Natural killer cell (primary cell): ENCODE results near the gene ABHD14A. TPM values are rescaled to one million over a fixed set of nuclear protein-coding genes. Genes with fewer than 3 reads are reported as not detected.

Source experiments
- ATAC-seq, 3 donors: fragments of 150-1000 bp in 2 of 3; fragments of 200-7000 bp in 1 of 3; cut with Tn5 transposase; 1 replicate in 1 of 3; 2 replicates in 2 of 3; pipeline ENCODE4 v1.10.0; 2021; ENCODE audit warnings: mild to moderate bottlenecking in 2 of 3, moderate library complexity in 2 of 3
- DNase-seq, 2 donors: peaks; one replicate each; pipeline versions ENCODE4 v3.0.0 to v3.0.0-alpha.2; 2013 to 2021; ENCODE audit warnings: mixed read lengths in 1 of 2
- H3K27ac ChIP-seq: one replicate; pipeline ENCODE4 v1.5.1; 2013; ENCODE audit warnings: mild to moderate bottlenecking, low read length
- H3K27me3 ChIP-seq: one replicate; pipeline ENCODE4 v1.6.1; 2013; ENCODE audit warnings: low read length; ENCODE audit not compliant: control insufficient read depth, insufficient read depth
- H3K36me3 ChIP-seq: one replicate; pipeline ENCODE4 v1.6.1; 2013; ENCODE audit warnings: low read length; ENCODE audit not compliant: control insufficient read depth, insufficient read depth
- H3K4me1 ChIP-seq: one replicate; pipeline ENCODE4 v1.6.1; 2013; ENCODE audit warnings: low read length; ENCODE audit not compliant: control insufficient read depth, insufficient read depth
- H3K4me3 ChIP-seq: one replicate; pipeline ENCODE4 v1.5.1; 2013; ENCODE audit warnings: low read length
- H3K9me3 ChIP-seq: one replicate; pipeline ENCODE4 v1.6.1; 2013; ENCODE audit warnings: low read length; ENCODE audit not compliant: control insufficient read depth, insufficient read depth
- H3K27ac Mint-ChIP-seq, 2 donors: one replicate each; pipeline ENCODE4 v1.8.0; 2022; ENCODE audit warnings: mild to moderate bottlenecking in 2 of 2, mixed read lengths in 2 of 2, moderate library complexity in 1 of 2
- H3K27me3 Mint-ChIP-seq, 2 donors: one replicate each; pipeline ENCODE4 v1.8.0; 2022; ENCODE audit warnings: low read depth in 2 of 2, mixed read lengths in 2 of 2
- H3K36me3 Mint-ChIP-seq: one replicate; pipeline ENCODE4 v1.8.0; 2022; ENCODE audit warnings: mixed read lengths
- H3K4me1 Mint-ChIP-seq, 2 donors: one replicate each; pipeline ENCODE4 v1.8.0; 2022; ENCODE audit warnings: mixed read lengths in 2 of 2
- H3K4me3 Mint-ChIP-seq: one replicate; pipeline ENCODE4 v1.8.0; 2022; ENCODE audit warnings: mild to moderate bottlenecking, moderate library complexity, mixed read lengths
- H3K9me3 Mint-ChIP-seq, 2 donors: one replicate each; pipeline ENCODE4 v1.8.0; 2022; ENCODE audit warnings: mixed read lengths in 2 of 2
- CTCF ChIP-seq: fragments of 200-600 bp; IDR thresholded peaks from one replicate; pipeline ENCODE4 v1.8.0; 2022; ENCODE audit warnings: antibody characterized with exemption
- WGBS: methylation state at CpG from one replicate; pipeline ENCODE4 v1.1.7; 2013; ENCODE audit warnings: missing lambda C conversion rate; ENCODE audit not compliant: insufficient coverage; 5-methylcytosine and 5-hydroxymethylcytosine counted together
- intact Hi-C: fragments of 100-400 bp; cut with micrococcal nuclease; formaldehyde crosslinking; loops from one replicate; pipeline ENCODE4 v1.14.2; 2022
- total RNA-seq, 4 donors: library from RNA; stranded (reverse); fragments of 120-200 nt in 1 of 4; gene quantifications; one replicate each; pipeline versions ENCODE4 v1.2.3 to v1.2.4, GENCODE V29; 2013 to 2022

ABHD14A gene
- total RNA-seq, 3 donors from 2014 or later (not counting 1 experiment from before 2014, with no cell fraction given): 12.0 to 14.7 (median 13.4) TPM

GRCh38 chr3:51997935-51998596, 23.2 kb downstream of the ABHD14A start:
- H3K4me1 ChIP-seq: peaks cover 30% of the 10 kb centered on the region
- no peak for TF ChIP-seq CTCF
- no peak overlapping the region for H3K4me3 ChIP-seq
- intact Hi-C loops: no loop called here
- DNase-seq (no peak), ATAC-seq (no peak)
- no peaks in the 10 kb centered on the region for H3K9me3 ChIP-seq
- Mint-ChIP-seq H3K9me3 (no peaks in the 10 kb centered on the region), H3K4me3 (no peak overlapping the region), H3K27me3 (peaks cover 0 to 4% of the 10 kb centered on the region in 2 donors), H3K36me3 (no peaks in the 10 kb centered on the region), H3K27ac (no peak overlapping the region), H3K4me1 (peaks cover 18 to 35% of the 10 kb centered on the region in 2 donors)
- H3K27ac ChIP-seq: no peak overlapping the region
- no peaks in the 10 kb centered on the region for H3K27me3 ChIP-seq
- peaks cover 15% of the 10 kb centered on the region for H3K36me3 ChIP-seq
- WGBS: 92% methylated on average over 6 of the region's 7 CpGs

GRCh38 chr3:51998774-51999173, 23.9 kb downstream of the ABHD14A start:
- H3K27ac ChIP-seq: no peak overlapping the region
- Mint-ChIP-seq H3K4me1 (peaks cover 18 to 30% of the 10 kb centered on the region in 2 donors), H3K9me3 (no peaks in the 10 kb centered on the region), H3K36me3 (no peaks in the 10 kb centered on the region), H3K27ac (no peak overlapping the region), H3K27me3 (peaks cover 0 to 4% of the 10 kb centered on the region in 2 donors), H3K4me3 (no peak overlapping the region)
- ATAC-seq (no peak), DNase-seq (no peak)
- no peak overlapping the region for H3K4me3 ChIP-seq
- H3K4me1 ChIP-seq: peaks cover 30% of the 10 kb centered on the region
- no peaks in the 10 kb centered on the region for H3K27me3 ChIP-seq
- 91% methylated on average over 7 of the region's 7 CpGs for WGBS
- TF ChIP-seq CTCF: no peak
- peaks cover 10% of the 10 kb centered on the region for H3K36me3 ChIP-seq
- H3K9me3 ChIP-seq: no peaks in the 10 kb centered on the region
- intact Hi-C loops: no loop called here

- no peak overlapping the region for H3K27ac Mint-ChIP-seq
- H3K4me1 ChIP-seq: peaks cover 21% of the 10 kb centered on the region
- peaks cover 11 to 20% of the 10 kb centered on the region in 2 donors for H3K4me1 Mint-ChIP-seq
- intact Hi-C loops: loop anchor here (5.0 kb wide), 2 partner anchors 52 to 337 kb away; no protein-coding TSS in a partner anchor
- H3K36me3 Mint-ChIP-seq: no peaks in the 10 kb centered on the region
- no peak for TF ChIP-seq CTCF
- no peak overlapping the region for H3K27ac ChIP-seq
- DNase-seq (no peak), ATAC-seq (no peak)
- H3K27me3 Mint-ChIP-seq: peaks cover 0 to 4% of the 10 kb centered on the region in 2 donors
- 100% methylated on average over 2 of the region's 2 CpGs for WGBS
- no peaks in the 10 kb centered on the region for H3K27me3 ChIP-seq
- peaks cover under 1% of the 10 kb centered on the region for H3K36me3 ChIP-seq
- H3K4me3 ChIP-seq: no peak overlapping the region
- no peaks in the 10 kb centered on the region for H3K9me3 ChIP-seq
- no peak overlapping the region for H3K4me3 Mint-ChIP-seq
- no peaks in the 10 kb centered on the region for H3K9me3 Mint-ChIP-seq
Measured at GRCh38 chr3:51999846-52000245, 25.0 kb downstream of the ABHD14A start.
